HepG2 (cell line): Measurements from ENCODE around the gene BAIAP2L2. TPM values are rescaled to one million over a fixed set of nuclear protein-coding genes. Genes with fewer than 3 reads are reported as not detected.

Experiments used
- DNMT3B ChIP-seq: conservative IDR thresholded peaks from 2 replicates; pipeline ENCODE4 v1.6.1; 2016; ENCODE audit warnings: missing biosample characterization, control low read depth
- DPF2 ChIP-seq: sonication (generic); formaldehyde crosslinking; IDR thresholded peaks from 2 replicates; pipeline ENCODE4 v1.4.0; 2020; ENCODE audit warnings: mild to moderate bottlenecking, low read depth, missing genetic modification reagents, borderline replicate concordance
- FOXA1 ChIP-seq, 2 experiments: fragments of 450-650 bp in 1 of 2; sonication (generic) in 1 of 2; formaldehyde crosslinking in 1 of 2; IDR thresholded peaks; 2 replicates each; pipeline versions ENCODE4 v1.4.0 to v1.6.1; 2016 to 2020; ENCODE audit warnings: missing genetic modification reagents in 1 of 2
- FOXC1 ChIP-seq: sonication (generic); formaldehyde crosslinking; IDR thresholded peaks from 2 replicates; pipeline ENCODE4 v1.8.0; 2022; ENCODE audit warnings: mild to moderate bottlenecking, missing genetic modification reagents, borderline replicate concordance
- JUNB ChIP-seq: sonication (generic); formaldehyde crosslinking; IDR thresholded peaks from 2 replicates; pipeline ENCODE4 v1.8.0; 2022; ENCODE audit warnings: missing genetic modification reagents, mild to moderate bottlenecking, borderline replicate concordance
- KDM5A ChIP-seq: fragments of 200-600 bp; sonication (generic); IDR thresholded peaks from 2 replicates; pipeline ENCODE4 v1.7.0; 2018; ENCODE audit warnings: antibody characterized with exemption, mild to moderate bottlenecking, low read length, borderline replicate concordance
- KLF12 ChIP-seq: sonication (generic); formaldehyde crosslinking; IDR thresholded peaks from 2 replicates; pipeline ENCODE4 v1.4.0; 2020; ENCODE audit warnings: missing genetic modification reagents, borderline replicate concordance
- KLF13 ChIP-seq: sonication (generic); formaldehyde crosslinking; IDR thresholded peaks from 2 replicates; pipeline ENCODE4 v1.4.0; 2020; ENCODE audit warnings: mild to moderate bottlenecking, missing genetic modification reagents
- PAX8 ChIP-seq: sonication (generic); formaldehyde crosslinking; IDR thresholded peaks from 2 replicates; pipeline ENCODE4 v1.8.0; 2022; ENCODE audit warnings: mild to moderate bottlenecking, missing genetic modification reagents, borderline replicate concordance
- SALL2 ChIP-seq: sonication (generic); formaldehyde crosslinking; IDR thresholded peaks from 2 replicates; pipeline ENCODE4 v1.8.1; 2023; ENCODE audit warnings: mild to moderate bottlenecking, missing genetic modification reagents, inconsistent platforms
- SMC3 ChIP-seq: IDR thresholded peaks from 2 replicates; pipeline ENCODE4 v1.6.1; 2011; ENCODE audit warnings: low read length, improper control_type of control experiment
- SRSF4 ChIP-seq: fragments of 200-400 bp; formaldehyde crosslinking; IDR thresholded peaks from one replicate; pipeline ENCODE4 v1.6.1; 2018; ENCODE audit warnings: mild to moderate bottlenecking, low read depth, low read length, moderate library complexity; ENCODE audit not compliant: poor library complexity, severe bottlenecking
- TBX2 ChIP-seq: sonication (generic); formaldehyde crosslinking; IDR thresholded peaks from 2 replicates; pipeline ENCODE4 v1.5.0; 2020; ENCODE audit warnings: missing genetic modification reagents, mild to moderate bottlenecking, borderline replicate concordance
- XRCC5 ChIP-seq: fragments of 200-400 bp; formaldehyde crosslinking; optimal IDR thresholded peaks from 2 replicates; pipeline ENCODE3; 2017; ENCODE audit warnings: mild to moderate bottlenecking, low read length
- ZNF10 ChIP-seq: sonication (generic); formaldehyde crosslinking; IDR thresholded peaks from 2 replicates; pipeline ENCODE4 v1.4.0; 2020; ENCODE audit warnings: mild to moderate bottlenecking, low read depth, missing genetic modification reagents, borderline replicate concordance
- ZNF224 ChIP-seq: sonication (generic); formaldehyde crosslinking; IDR thresholded peaks from 2 replicates; pipeline ENCODE4 v1.5.0; 2020; ENCODE audit warnings: mild to moderate bottlenecking, missing genetic modification reagents
- ZNF34 ChIP-seq: sonication (generic); formaldehyde crosslinking; IDR thresholded peaks from 2 replicates; pipeline ENCODE4 v1.4.0; 2020; ENCODE audit warnings: mild to moderate bottlenecking, missing genetic modification reagents, borderline replicate concordance
- ZNF564 ChIP-seq: sonication (generic); formaldehyde crosslinking; IDR thresholded peaks from 2 replicates; pipeline ENCODE4 v1.8.1; 2023; ENCODE audit warnings: mild to moderate bottlenecking, missing genetic modification reagents
- ZNF577 ChIP-seq: sonication (generic); formaldehyde crosslinking; IDR thresholded peaks from 2 replicates; pipeline ENCODE4 v1.4.0; 2020; ENCODE audit warnings: mild to moderate bottlenecking, low read depth, missing genetic modification reagents, borderline replicate concordance
- polyA plus RNA-seq, 8 experiments: library from polyadenylated mRNA; depleted of rRNA in 3 of 8; stranded (reverse) in 7 of 8; unstranded in 1 of 8; fragments of >200 nt; fragmentation: Illumina TruSeq in 4 of 8; extraction: Trizol in 4 of 8; gene quantifications; 2 replicates each; pipeline versions ENCODE4 v1.2.1 to v1.2.3, GENCODE V29; 2011 to 2016; ENCODE audit warnings: low read depth in 4 of 8, missing spikeins in 1 of 8, mixed read lengths in 1 of 8; ENCODE audit not compliant: insufficient read depth in 1 of 8
- total RNA-seq, 5 experiments: library from RNA; depleted of rRNA; stranded (reverse); fragments of >200 nt; fragmentation: Illumina TruSeq; extraction: Trizol; gene quantifications; 2 replicates each; pipeline ENCODE4 v1.2.3, GENCODE V29; 2016; ENCODE audit warnings: low read depth in 1 of 5
- TF ChIP-seq, protein P1 (sequence below): sonication (generic); formaldehyde crosslinking; conservative IDR thresholded peaks from 2 replicates; pipeline ENCODE4 v1.4.0; 2020; ENCODE audit warnings: missing genetic modification reagents
- TF ChIP-seq, protein P2 (sequence below): sonication (generic); formaldehyde crosslinking; IDR thresholded peaks from 2 replicates; pipeline ENCODE4 v1.4.0; 2020; ENCODE audit warnings: missing genetic modification reagents, mild to moderate bottlenecking, borderline replicate concordance
- TF ChIP-seq, protein P3 (sequence below): sonication (generic); formaldehyde crosslinking; IDR thresholded peaks from 2 replicates; pipeline ENCODE4 v1.8.0; 2022; ENCODE audit warnings: mild to moderate bottlenecking, missing genetic modification reagents; ENCODE audit not compliant: insufficient replicate concordance
- TF ChIP-seq, protein P4 (sequence below): IDR thresholded peaks from 2 replicates; pipeline ENCODE4 v1.6.1; 2018; ENCODE audit warnings: missing genetic modification reagents

BAIAP2L2 gene
- total and polyA plus RNA-seq, 2 of the 13 experiments (the other 11 are each of a cell fraction or from before 2014, with no cell fraction given) = 4.4 to 7.5 TPM

DNA sequence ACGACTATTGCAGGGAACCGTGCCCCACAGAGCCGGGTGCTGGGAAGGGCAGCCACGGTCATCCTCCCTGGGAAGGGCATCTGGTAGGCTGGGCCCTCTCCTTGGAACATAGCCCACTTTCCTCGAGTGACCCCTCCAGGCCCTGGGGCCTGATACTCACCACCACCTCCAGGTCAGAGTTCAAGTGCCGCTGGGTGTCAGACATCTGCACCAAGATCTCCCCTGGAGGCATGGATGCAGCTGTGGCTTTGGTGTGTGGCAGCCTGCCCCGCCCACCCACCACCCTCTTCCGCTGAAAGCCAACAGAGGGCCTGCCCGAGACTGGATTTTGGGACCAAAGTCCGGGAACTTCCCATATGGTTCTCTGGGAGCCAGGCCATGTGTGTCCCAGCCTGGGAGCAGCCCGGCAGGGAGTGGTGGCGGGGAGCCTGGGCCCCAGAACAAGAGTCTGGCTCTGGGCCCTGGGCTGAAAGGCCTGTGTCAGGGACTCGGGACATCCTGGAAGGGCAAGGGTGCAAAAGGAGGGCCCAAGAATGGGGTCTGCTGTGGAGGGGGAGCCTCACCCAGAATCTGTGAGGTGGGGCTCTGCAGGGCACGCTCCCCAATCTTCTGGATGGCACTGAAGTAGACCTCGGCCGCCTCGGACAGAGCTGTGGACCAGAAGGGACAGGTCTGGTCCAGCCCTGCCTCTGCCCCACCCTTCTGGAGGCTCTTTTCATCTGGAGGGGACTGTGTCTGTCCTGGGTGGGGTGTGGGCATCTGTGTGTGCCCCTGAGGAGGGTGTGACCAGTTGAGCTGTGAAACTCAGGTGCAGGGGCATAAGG, 2.6 kb downstream of the BAIAP2L2 start (continued):
- TF ChIP-seq, protein P1, sequence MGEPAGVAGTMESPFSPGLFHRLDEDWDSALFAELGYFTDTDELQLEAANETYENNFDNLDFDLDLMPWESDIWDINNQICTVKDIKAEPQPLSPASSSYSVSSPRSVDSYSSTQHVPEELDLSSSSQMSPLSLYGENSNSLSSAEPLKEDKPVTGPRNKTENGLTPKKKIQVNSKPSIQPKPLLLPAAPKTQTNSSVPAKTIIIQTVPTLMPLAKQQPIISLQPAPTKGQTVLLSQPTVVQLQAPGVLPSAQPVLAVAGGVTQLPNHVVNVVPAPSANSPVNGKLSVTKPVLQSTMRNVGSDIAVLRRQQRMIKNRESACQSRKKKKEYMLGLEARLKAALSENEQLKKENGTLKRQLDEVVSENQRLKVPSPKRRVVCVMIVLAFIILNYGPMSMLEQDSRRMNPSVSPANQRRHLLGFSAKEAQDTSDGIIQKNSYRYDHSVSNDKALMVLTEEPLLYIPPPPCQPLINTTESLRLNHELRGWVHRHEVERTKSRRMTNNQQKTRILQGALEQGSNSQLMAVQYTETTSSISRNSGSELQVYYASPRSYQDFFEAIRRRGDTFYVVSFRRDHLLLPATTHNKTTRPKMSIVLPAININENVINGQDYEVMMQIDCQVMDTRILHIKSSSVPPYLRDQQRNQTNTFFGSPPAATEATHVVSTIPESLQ = 0 out of 2 replicates have a peak, but pooled peaks have one; percentile 39
- TF ChIP-seq, protein P2, sequence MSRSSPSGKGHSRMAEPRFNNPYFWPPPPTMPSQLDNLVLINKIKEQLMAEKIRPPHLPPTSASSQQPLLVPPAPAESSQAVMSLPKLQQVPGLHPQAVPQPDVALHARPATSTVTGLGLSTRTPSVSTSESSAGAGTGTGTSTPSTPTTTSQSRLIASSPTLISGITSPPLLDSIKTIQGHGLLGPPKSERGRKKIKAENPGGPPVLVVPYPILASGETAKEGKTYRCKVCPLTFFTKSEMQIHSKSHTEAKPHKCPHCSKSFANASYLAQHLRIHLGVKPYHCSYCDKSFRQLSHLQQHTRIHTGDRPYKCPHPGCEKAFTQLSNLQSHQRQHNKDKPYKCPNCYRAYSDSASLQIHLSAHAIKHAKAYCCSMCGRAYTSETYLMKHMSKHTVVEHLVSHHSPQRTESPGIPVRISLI (CRISPR knock-in tag) = no peak
- TF ChIP-seq PAX8 (no peak), DPF2 (no peak), JUNB (CRISPR knock-in tag) (no peak), DNMT3B (CRISPR knock-in tag) (no peak), SALL2 (CRISPR knock-in tag) (no peak), SRSF4 (no peak), ZNF564 (peak; percentile 32; the same call in 1 of the 2 replicates), KLF13 (CRISPR knock-in tag) (no peak), KDM5A (no peak), FOXA1 (IDR thresholded peaks at IDR 0.05) (no peak), FOXA1 (CRISPR knock-in tag; IDR thresholded peaks at IDR 0.05) (no peak), ZNF10 (CRISPR knock-in tag) (no peak), ZNF34 (CRISPR knock-in tag) (no peak), XRCC5 (peak; percentile 31), ZNF577 (CRISPR knock-in tag) (no peak), ZNF224 (CRISPR knock-in tag) (no peak), FOXC1 (CRISPR knock-in tag) (no peak), SMC3 (no peak), TBX2 (CRISPR knock-in tag) (peak; percentile 83), KLF12 (CRISPR knock-in tag) (no peak)
- TF ChIP-seq, protein P3, sequence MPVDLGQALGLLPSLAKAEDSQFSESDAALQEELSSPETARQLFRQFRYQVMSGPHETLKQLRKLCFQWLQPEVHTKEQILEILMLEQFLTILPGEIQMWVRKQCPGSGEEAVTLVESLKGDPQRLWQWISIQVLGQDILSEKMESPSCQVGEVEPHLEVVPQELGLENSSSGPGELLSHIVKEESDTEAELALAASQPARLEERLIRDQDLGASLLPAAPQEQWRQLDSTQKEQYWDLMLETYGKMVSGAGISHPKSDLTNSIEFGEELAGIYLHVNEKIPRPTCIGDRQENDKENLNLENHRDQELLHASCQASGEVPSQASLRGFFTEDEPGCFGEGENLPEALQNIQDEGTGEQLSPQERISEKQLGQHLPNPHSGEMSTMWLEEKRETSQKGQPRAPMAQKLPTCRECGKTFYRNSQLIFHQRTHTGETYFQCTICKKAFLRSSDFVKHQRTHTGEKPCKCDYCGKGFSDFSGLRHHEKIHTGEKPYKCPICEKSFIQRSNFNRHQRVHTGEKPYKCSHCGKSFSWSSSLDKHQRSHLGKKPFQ (CRISPR knock-in tag) = no peak
- TF ChIP-seq, protein P4, sequence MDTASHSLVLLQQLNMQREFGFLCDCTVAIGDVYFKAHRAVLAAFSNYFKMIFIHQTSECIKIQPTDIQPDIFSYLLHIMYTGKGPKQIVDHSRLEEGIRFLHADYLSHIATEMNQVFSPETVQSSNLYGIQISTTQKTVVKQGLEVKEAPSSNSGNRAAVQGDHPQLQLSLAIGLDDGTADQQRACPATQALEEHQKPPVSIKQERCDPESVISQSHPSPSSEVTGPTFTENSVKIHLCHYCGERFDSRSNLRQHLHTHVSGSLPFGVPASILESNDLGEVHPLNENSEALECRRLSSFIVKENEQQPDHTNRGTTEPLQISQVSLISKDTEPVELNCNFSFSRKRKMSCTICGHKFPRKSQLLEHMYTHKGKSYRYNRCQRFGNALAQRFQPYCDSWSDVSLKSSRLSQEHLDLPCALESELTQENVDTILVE (CRISPR knock-in tag) = no peak
